GM18511 (cell line): ENCODE data around the gene SREBF1.
A peak's percentile ranks its signal among the peaks of the same experiment; 100 is the strongest.

Experiments used
- ATAC-seq: cut with Tn5 transposase; IDR thresholded peaks from one replicate; pipeline ENCODE4 v1.9.1; 2021; ENCODE audit warnings: mild to moderate bottlenecking, moderate library complexity; ENCODE audit not compliant: unreplicated experiment

Gene SREBF1

DNA sequence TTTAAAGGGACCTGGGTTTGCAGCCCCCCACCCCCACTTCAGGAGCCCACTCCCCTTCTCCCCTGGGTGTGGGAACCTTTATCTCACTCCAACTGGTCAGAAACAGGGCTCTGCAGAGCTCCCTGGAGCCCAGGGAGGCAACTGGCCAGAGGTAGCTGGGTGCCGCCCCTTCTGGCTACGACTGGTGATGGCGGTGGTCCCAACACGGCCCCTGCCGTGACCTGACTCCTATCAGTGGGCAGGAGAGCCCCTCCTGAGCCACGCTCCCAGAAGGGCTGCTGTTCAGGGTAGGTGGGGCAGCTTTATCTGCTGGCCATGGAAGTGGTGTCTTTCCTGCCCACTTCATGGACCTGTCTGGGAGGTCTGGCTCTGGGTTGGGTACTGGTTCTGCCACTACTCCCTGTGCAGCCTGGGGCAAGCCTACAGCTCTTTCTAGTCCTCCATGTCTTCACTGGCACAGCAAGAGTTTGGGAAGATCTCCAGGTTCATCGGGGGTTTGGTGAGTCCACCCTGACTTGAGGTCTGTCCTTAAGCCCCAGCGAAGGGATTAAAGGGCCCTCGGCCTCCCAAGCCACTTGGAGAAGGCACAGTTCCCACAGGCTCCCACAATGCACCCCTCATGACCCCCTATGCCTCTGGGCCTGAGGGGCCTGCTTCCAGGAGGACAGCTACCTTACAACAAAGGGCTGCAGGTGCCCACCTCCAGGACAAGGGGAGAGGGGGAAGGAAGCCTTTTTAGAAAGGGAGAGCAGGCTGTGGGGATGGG lies 5.5 kb upstream of the SREBF1 start:
- no peak for ATAC-seq

DNA sequence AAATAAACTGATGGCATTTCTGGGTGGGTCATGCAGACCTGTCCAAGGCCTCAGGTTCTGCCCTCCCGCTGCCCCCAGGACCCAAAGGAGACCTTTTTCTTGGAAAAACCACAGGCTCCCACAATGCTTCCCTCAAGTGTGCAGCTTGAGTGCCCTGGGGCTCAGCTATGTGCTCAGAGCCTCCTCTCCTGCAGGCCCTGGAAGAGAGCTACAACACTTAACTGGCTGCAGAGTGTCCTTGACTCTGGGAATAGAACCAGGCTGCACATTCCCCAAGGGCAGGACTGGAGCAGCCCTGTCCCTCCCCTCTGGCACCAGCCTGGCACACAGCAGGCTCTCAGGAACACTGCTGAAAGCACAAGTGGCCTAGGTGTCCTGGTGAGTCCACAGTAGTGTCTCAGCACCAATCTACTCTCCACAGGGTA lies 4.8 kb upstream of the SREBF1 start:
- ATAC-seq: no peak

DNA sequence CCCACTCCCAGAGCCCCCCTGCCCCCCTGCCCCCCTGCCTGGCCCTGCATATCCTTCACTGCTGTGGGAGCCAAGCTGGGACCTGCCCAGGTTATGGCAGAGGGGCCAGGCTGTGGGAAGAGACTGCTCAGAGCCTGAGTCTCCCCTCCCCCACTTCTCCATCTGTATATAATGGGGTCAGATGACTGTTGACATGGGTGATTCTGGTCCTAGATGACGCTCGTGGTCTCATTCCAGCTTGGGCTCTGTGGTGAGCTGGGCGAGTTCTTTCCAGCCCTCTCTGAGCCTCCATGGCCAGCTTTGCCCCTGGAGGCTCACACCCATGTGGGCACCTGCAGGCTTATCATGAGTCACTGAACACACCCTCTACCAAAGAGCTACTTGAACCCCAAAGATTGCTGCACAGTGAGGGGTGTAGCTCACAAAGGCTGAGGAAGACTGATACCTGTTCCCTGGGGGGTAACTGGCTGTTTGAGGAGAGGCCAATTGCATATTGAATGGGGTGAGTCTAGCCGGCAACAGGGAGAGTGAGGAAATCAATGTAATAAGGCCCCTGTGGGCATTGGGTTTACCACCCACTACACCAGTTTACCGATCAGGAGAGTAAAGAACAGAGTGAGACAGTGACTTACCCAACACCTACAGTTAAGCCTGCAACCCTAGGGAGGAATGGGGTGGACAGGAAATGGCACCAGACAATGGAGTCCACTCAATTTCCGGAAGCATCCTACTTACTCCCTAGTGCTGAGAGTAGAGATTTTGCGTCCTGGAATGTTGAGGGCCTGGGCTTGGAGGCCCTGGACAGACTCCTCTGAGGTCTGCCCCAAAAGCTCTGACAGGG lies 4.2 kb upstream of the SREBF1 start:
- no peak for ATAC-seq

DNA sequence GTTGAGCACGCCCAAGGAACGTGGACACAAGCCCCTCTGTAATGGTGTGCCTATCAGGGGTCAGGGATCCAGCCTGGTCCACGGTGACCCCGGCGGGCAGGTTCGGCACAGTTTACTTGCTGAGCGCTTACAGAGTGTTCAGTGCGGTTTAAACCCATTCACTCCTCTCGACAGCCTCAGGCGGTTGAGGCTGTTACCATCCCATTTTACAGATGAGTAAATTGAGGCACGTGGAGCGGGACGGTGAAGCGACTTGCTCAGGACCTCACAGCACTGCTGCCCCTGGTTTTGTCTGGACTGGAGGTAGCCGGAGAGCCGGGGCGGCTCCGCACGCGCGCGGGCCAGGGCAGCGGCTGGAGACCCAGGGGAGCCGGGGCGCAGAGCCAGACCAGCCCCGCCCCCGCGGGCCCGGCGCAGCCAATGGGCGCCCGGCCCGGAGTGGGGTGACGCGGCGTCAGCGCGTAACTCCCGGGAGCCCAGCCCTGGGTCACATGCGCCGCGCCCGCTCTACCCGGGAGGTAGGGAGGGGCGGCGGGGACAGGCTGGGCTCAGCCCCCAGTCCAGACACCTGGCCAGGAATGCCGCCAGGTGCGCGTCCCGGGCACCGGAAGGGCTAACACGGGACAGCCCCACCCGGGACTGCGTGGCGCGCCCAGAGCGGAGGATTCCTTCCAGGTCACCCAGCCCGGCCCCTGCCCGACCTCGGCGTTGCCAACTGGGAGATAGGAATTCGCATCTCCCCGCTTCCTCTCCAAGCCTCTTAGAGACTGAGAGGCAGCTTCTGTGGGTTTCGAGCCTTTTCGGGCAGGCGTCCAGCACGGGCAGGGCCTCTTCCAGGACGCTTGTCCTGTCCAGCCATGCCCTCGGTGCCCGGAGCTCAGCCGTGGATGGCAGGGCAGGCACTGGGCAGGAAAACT lies 3.3 kb upstream of the SREBF1 start:
- ATAC-seq: peak; percentile 60

DNA sequence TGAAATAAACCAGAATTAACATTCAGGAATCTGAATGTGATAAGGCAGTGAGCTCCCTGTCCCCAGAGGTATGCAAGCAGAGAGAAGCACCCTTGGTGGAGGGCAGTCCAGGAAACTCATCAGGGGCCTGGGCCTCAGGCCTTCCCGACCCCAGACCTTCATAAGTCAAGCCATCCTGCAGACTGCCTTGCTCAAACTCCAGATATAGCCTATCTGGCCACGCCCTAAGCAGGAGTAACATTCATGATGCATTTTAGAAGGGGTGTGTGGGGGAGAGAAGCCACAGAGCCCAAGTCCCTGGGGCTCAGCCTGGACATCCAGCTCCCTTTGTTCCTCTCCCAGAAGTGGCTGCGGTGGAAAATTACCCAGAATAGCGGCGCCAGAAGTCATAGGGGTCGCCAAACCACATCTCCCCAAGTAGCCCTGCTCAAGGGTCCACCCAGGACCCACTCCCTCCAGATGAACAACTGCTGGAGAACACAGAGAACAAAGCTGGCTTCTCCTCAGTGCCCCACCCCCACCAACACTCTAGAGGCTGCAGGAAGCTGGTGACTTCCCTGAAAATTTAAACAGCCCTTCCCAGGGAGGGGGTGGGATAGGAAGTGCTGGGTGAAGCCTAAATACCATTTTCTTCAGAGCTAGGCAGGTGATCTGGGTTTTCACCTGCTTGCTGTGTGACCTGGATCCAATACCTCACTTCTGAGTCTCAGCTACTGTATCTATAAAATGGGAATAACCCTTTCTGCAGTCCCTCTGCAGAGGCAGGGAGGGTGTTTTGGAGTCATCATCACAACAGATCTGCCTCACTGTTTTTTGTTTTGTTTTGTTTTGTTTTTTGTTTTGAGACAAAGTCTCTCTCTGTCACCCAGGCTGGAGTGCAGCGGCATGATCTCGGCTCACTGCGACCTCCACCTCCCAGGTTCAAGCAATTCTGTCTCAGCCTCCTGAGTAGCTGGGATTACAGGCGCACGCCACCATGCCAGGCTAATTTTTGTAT lies 1.5 kb upstream of the SREBF1 start:
- ATAC-seq: no peak

DNA sequence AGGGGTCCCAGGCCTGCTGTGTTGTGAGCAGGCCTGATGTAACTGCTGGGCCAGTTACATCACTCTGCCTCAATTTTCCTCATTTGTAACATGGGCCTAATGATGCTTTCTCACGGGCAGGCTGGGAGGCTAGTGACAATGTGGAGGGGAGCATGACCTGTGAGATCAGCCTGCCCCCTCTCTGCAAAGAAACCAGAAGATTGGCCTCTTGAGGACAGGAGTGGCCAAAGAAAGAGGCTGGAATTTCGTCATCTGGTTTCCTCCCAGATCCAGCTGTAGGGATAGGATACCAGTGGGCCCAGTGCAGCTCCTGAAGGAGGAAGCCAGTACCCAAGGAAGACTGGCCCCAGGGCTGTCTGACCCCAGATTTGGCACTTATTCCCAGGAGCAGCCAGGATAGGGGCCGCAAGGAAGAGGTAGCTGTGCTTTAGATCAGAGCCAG lies 615 bp upstream of the SREBF1 start:
- no peak for ATAC-seq

DNA sequence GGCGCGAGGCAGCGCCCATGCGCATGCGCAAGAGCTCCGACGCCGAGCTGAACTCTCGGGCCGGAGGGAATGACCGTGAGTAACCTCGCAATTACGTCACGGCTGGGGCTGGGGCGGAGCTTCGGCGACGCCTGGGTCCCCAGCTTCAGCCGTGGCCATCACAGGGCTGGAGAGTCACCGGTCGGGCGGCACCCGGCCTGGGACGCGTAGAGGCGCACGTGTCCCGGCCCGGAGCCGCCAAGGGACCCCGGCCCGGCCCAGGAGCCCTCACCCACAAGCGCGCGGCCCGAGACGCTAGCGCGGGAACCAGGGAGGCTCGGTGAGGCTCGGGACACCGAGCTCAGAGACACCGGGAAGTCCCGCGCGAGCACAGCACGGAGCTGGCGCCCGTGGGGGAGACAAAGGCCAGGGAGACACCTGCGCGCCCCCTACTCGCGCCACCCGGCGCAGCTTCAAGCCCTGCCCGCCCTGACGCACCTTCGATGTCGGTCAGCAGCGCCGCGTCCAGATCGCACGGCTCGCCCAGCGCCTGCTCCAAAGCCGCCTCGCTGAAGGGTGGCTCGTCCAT lies 452 bp downstream of the SREBF1 start:
- peak; percentile 67 for ATAC-seq

DNA sequence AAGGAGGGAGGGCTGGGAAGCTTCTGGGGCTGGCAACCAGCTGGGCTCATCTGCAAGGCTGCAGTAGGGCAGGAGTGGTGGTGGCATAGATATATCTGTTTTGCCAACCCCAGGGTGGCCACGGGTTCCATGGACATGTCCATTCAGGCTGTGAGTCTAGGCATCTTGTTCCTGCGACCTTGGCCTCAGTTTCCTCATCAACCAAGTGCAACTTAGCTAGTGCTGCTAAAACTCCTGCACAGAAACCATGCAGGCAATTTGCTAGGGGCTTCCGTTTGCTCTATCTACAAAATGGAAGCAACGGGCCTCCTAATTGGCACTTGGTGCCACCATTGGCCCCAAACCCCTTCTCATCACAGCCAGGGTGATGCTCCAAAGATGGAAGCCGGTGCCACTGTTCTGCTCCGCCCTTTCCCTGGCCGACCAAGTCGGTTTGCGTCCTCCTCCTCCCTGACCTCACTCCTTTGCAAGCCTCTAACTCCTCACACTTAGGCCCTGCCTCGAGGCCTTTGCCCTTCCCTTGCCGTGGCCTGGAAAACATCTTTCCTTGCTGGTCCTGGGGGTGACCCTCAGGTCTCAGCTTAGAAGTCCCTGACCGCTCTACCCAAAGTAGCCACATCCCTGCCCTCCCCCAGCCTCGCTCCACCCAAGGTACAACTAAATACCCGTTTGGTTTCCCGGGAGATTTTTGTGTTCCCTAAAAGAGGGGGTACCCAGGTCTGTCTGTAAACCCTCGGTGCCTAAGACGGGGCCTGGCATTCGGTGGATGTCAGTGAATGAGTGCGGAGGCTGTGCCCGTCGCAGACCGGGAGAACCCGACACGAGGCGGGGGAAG lies 1.2 kb downstream of the SREBF1 start:
- ATAC-seq: no peak

DNA sequence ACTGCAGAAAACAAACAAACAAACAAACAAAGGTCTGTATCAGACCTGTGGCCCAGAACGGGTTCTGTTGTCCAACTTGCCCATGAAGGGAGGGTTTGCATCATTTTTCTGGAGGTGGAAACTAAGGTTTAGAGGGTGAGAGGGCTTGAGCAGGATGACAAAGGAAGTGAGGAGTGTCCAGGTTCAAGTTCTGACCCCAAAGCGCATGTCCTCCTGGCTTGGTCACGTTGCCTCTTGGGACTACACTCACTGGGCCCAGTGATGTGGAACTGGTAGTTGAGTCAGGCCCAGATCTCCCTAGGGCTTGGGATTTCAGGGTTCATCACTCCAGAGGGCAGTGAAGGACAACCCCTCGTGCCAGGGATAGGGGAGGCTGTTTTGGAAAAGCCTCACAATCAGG lies 1.8 kb downstream of the SREBF1 start:
- no peak for ATAC-seq

DNA sequence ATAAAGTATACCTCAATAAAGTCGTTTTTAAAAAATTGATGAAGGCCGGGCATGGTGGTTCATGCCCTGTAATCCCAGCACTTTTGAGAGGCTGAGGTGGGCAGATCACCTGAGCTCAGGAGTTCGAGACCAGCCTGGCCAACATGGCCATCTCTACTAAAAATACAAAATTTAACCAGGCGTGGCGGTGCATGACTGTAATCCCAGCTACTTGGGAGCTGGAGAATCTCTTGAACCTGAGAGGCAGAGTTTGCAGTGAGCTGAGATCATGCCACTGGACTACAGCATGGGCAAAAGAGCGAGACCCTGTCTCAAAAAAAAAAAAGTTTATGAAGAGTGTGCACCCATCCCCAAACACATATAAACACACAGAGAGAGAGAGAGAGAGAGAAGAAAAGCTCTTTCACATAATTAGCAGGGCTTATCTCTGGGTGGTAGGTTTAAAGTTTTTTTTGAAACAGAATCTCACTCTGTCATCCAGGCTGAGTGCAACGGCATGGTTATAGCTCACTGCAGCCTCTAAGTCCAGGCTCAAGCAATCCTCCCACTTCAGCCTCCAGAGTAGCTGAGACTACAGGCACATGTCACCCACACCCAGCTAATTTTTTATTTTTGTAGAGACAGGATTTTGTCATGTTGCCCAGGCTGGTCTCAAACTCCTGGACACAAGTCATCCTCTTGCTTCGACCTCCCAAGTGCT lies 3.0 kb downstream of the SREBF1 start:
- no peak for ATAC-seq

DNA sequence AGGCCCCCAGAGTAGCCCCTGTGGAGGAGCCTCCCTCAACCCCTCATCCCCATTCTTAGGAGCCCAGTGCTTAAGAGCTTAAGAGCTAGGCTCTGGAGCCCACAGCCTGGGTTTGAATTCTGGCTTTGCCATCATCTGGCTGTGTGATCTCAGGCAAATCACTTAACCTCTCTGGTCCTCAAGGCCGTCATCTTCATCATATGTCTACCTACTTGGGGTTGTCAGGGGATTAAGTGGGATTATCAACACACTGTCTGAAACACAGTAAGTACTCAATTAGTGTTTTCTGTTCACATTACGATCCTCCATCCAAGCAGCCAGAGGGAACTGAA lies 4.8 kb downstream of the SREBF1 start:
- no peak for ATAC-seq

DNA sequence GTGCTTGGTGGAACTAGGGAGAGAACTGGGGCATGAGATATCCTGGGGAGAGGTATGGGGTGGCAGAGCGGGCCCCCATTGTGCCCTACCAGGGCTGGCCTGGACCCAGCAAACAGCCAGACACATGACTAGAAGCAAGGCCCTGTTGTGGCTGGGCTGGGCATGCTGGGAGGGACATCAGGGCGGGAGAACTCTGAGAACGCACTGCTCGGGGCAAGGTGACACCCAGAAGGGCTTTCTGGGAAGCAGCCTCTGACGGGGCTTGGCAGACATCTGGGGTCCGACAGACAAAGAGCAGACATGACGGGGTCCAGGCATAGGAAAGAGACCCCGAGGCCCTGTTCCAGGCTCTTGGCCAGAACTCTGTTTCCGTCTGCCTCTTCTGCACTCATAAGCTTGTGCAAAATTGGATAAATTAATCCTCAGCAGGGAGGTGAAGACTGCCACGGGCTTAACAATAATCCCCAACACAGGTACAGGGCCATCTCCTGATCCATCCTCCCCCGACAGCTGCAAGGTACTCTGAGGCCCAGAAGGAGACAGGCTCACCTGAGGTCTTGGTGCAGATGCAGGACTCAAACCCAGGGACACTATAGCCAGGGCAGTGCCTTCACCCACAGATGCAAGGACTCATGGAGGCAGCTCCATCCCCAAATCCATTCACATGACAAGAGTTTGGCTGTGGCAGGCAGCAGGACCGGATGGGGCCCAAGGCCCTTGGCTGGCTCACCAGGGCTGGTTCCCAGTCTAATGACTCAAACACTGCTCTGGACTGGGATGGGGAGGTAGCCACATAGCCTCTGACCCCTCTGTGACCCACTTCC lies 5.4 kb downstream of the SREBF1 start:
- no peak for ATAC-seq

DNA sequence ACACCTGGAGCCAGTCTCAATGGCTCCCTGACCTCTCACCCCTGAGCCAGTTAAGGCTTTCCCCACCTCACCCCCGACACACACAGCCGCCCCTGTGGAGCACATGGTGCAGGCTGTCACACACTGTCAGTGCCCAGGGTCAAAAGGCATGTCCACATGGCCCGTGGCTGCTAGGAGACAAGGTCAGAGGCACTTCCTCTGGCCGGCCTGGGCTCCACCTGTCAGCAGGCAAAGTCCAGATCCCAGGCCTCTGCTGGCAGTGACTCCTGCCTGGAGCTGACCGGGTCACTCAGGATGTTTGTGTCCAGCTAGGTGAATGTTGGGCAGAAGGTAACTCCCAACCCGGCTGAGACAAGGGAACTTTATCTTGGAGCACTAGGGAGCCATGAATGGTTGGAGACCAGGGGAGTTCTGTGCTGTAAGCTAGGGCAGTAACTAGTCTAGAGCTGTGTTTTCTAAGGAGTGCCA lies 6.0 kb downstream of the SREBF1 start:
- no peak for ATAC-seq

DNA sequence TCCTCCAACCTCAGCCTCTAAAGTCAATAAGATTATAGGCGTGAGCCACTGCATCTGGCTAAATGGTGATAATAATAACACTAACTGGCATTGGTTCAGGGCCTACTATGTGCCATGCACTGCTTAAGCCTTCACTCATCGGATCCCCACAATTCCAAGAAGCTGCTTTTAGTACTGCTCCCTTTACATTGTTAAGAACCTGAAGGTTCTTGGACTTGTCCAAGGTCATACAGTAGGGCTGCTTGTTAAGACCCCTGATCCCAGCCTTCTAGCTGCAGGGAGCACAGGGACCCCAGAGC lies 6.6 kb downstream of the SREBF1 start:
- ATAC-seq: no peak

DNA sequence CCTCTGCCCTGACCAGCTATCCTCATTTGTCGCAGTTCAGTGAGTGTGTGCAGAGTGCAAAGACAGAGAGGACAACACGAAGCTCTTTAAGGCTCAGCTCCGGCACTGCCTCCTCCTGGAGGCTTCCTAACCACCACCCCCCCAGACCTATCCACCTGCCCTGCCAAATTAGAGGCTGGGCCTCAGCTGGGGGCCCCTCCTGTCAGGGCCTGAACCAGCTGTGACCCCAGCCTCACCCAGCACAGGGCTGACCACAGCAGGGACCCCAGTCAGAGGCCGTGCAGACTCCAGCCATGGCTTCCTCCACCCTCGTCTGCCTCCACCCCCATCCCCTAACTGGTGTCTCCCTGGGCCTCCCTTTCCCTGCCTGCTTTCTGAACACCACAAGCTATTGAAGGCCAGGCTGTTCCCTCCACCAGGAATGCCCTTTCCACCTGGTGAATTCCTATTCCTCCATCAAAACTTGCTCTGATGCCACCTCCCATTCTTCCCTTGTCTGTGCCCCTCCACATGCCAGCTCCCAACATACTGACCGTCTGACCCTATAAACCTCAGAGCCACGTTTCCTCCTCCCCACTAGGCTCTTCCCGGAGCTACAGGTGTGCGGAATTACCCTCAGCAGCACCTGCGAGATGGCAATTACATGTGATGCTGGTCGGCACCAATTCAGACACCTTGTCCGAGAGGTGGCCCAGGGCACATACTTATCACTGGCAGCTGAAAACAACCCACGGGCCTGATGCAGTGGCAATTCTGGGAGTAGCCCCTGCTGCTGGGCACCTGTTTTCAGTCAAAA lies 8.8 kb downstream of the SREBF1 start:
- no peak for ATAC-seq

DNA sequence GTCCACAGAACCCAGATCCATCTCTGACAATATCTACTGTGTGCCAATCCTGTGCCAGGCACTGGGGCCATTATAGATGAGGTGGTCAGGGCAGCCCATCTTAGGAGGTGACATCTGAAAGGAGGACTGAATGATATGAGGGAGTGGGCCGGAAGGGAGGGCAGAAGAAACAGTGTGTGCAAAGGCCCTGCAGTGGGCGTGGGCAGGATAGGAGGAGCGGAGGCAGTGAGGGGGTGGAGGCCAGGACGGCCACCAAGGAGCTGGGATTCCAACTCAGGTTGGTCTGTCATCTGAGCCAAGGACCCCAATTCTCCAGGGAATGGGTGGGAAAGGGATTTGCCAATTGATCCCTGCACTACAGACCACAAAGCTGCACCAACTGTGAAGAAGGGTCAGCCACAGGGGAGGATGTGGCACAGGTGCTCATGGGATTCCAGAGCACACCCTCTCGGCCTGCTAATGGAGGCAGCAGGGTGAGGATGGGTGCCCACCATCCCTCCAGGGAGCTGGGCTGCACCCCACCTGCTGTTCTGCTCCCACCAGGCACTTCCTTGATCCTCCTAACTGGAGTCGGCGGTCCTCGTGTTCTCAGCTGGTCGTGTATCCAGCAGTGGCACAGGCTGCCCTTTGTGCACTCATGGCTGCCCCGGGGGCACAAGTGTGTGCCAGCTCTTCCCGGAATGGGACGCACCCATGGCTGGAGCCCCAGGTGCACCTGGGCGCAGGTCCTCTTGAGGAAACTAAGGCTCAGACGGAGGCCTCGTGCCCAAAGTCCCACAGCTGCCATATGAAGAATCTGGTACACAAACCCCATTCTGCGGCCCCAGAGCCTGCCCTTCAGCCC lies 9.6 kb downstream of the SREBF1 start:
- ATAC-seq: no peak
